LNCaP clone FGC (cell line): ENCODE data around the gene LDLRAD4.
A peak's percentile ranks its signal among the peaks of the same experiment; 100 is the strongest.

ENCODE experiments used
- DNase-seq: peaks from one replicate; pipeline ENCODE4 v3.0.0-alpha.2; 2011; ENCODE audit warnings: low read depth
- H3K4me3 ChIP-seq: 2 replicates; pipeline ENCODE4 v1.5.1; 2011; ENCODE audit warnings: mild to moderate bottlenecking, low read depth, low read length, control low read depth
- CTCF ChIP-seq: IDR thresholded peaks from 2 replicates; pipeline ENCODE4 v1.5.1; 2012; ENCODE audit warnings: mild to moderate bottlenecking; ENCODE audit not compliant: control insufficient read depth, insufficient read depth; ENCODE audit errors: extremely low read depth

Gene LDLRAD4

GRCh38 chr18:13424363-13424762 lies 205.8 kb downstream of the LDLRAD4 start:
- DNase-seq = no peak
- H3K4me3 ChIP-seq = no peak overlapping the region
- no peak for TF ChIP-seq CTCF

GRCh38 chr18:13425357-13426091 lies 207.0 kb downstream of the LDLRAD4 start:
- no peak for DNase-seq
- no peak overlapping the region for H3K4me3 ChIP-seq
- no peak for TF ChIP-seq CTCF

GRCh38 chr18:13427354-13427753 lies 208.8 kb downstream of the LDLRAD4 start:
- H3K4me3 ChIP-seq = no peak overlapping the region
- DNase-seq = peak; percentile 42
- TF ChIP-seq CTCF = no peak

- no peak for TF ChIP-seq CTCF
- no peak for DNase-seq
- no peak overlapping the region for H3K4me3 ChIP-seq
Observed at GRCh38 chr18:13428319-13428718, 209.8 kb downstream of the LDLRAD4 start.

- H3K4me3 ChIP-seq = no peak overlapping the region
- no peak for DNase-seq
- no peak for TF ChIP-seq CTCF
Observed at GRCh38 chr18:13429016-13429415, 210.5 kb downstream of the LDLRAD4 start.

- no peak overlapping the region for H3K4me3 ChIP-seq
- TF ChIP-seq CTCF = no peak
Observed at GRCh38 chr18:13429884-13430510, 211.4 kb downstream of the LDLRAD4 start.

More at GRCh38 chr18:13429884-13430510, 211.4 kb downstream of the LDLRAD4 start:
- no peak for DNase-seq
